Testis (tissue), 2 donors: Measurements from ENCODE around the gene HDAC9.

ENCODE experiments used
- POLR2A ChIP-seq: fragments of 450-650 bp; IDR thresholded peaks from one replicate; pipeline ENCODE4 v1.6.1; 2017; ENCODE audit warnings: antibody characterized with exemption, mild to moderate bottlenecking, moderate library complexity
- TF ChIP-seq, protein P1 (sequence below), 3 experiments: fragments of 450-650 bp in 2 of 3; fragments of 200-600 bp in 1 of 3; sonication (generic) in 1 of 3; IDR thresholded peaks; one replicate each; pipeline ENCODE4 v1.5.1; 2016 to 2019; ENCODE audit warnings: antibody characterized with exemption in 3 of 3, mild to moderate bottlenecking in 2 of 3, moderate library complexity in 1 of 3

DNA sequence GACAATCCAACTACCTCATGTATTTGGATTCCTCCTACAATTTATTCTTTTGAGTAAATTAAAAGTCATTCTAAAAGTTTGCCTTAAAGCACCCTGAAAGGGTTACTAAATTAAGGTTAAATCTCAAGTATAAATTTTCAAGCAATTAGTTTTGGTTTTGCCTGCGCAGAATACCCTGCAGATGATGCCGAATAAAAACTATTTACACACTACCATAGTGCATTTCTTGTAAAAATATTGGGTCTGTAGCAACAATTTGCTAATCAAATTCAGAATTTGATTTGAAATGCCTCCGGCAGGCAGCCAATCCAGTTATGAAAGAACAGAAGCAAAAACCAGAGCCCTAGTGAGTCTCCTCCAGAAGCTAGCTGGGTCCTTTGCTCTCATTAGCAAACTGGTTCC lies 499.7 kb downstream of the HDAC9 start:
- TF ChIP-seq, protein P1, sequence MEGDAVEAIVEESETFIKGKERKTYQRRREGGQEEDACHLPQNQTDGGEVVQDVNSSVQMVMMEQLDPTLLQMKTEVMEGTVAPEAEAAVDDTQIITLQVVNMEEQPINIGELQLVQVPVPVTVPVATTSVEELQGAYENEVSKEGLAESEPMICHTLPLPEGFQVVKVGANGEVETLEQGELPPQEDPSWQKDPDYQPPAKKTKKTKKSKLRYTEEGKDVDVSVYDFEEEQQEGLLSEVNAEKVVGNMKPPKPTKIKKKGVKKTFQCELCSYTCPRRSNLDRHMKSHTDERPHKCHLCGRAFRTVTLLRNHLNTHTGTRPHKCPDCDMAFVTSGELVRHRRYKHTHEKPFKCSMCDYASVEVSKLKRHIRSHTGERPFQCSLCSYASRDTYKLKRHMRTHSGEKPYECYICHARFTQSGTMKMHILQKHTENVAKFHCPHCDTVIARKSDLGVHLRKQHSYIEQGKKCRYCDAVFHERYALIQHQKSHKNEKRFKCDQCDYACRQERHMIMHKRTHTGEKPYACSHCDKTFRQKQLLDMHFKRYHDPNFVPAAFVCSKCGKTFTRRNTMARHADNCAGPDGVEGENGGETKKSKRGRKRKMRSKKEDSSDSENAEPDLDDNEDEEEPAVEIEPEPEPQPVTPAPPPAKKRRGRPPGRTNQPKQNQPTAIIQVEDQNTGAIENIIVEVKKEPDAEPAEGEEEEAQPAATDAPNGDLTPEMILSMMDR (IDR thresholded peaks at IDR 0.05), result no peak
- TF ChIP-seq POLR2A, result no peak
